ENCODE measurements around the gene KIAA0040.

Gene KIAA0040

DNA sequence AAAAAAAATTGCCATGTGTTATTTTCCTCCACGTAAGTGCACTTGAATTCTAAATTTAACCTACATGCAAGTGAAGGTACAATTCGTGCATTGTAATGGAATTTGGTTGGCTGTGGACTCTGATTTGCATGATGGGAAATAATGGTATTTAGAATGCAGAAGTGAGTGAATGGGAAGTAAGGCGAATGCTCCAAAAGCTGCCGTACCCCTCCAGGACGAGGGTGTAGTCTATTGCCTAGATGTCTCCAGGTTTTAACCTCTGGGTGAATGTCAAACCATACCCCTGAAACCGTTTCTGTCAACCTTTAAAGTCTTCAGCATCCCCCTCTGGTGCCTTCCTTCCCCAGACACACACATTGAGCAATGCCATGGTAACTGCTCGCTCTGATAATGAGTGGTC, 44.5 kb downstream of the KIAA0040 start:
- Histone ChIP-seq H3K4me3 (no peak overlapping the region), H3K27ac (no peak overlapping the region)

DNA sequence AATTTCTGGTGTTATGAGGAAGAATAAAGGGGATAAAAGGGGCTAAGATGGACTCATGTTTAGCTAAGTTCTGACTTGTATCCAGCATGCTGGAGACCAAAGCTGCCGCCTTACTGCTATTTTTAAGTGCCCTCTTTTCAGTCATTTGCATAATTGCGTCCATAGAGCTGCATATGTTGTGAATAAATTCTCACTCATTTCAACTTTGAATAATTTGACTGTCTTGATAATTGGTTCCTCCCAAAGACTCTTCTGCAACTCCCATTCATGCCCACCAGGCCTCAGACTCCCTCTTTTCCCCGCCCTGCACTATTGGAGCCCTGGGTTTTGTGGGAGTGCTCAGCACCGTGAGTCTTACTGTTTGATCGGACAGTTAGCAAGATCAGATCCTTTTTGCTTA, 45.0 kb downstream of the KIAA0040 start:
- Histone ChIP-seq H3K27ac (no peak overlapping the region), H3K4me3 (no peak overlapping the region)

DNA sequence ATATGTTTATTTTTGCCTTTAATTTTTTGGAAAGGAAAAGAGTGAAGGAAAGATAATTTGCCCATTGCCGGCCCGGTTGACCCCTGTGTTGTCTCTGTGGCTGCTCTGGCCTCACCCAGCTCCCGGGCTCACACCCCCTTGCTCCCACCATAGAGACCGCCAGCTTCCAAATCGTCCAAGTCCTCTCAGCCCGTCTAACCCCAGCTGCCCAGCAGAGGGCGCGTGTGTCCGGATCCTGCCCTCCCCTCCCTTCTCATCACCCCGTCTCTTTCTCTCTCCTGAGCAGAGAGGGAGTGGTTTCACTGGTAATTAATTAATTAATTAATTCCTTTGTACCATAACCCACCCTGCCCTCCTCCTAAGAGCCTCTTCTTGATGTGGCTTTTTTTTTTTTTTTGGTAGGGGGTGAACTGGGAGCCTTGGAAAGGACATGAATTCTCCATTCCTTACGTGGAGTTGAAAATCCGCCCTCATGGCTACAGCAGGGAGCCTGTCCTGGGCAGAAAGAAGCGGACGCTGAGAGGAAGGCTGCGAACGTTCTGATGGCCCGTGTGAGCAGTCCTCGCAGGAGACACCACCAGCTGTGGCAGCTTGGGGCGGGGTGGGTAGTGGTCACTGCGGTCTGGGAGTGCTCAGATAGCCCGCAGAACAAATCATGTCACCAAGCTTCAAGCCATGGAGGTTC, 45.9 kb downstream of the KIAA0040 start:
- Histone ChIP-seq H3K27ac (no peak overlapping the region), H3K4me3 (no peak overlapping the region)

DNA sequence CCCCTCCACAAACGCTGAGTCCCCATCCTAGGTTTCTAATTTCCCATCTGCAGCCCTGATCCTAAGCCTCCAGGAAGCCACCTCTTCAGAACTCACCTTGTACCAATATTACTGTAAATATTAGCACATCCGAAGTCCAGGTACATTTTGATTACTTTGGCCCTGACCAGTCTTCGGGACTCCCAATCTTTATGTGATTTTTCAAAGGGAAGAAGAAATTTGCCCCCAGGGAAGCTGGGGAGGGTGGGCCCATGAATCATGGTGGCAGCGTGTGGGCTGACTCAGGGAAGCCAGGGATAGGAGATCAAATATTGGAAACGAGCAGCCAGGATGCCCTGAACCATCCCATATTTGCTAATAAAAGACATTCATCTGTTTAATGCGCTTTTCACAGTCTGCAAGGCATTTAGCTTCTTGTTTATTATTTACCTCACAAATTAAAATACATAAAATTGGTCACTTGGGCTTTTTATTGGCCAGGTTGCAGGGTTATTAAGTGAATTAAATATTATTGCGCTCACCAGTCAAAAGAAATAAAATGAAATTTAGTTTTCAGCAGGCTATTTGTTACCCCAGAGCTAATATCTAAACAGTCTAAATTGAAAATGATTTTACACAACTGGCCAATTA, 46.6 kb downstream of the KIAA0040 start:
- Histone ChIP-seq H3K27ac (no peak overlapping the region), H3K4me3 (no peak overlapping the region)

DNA sequence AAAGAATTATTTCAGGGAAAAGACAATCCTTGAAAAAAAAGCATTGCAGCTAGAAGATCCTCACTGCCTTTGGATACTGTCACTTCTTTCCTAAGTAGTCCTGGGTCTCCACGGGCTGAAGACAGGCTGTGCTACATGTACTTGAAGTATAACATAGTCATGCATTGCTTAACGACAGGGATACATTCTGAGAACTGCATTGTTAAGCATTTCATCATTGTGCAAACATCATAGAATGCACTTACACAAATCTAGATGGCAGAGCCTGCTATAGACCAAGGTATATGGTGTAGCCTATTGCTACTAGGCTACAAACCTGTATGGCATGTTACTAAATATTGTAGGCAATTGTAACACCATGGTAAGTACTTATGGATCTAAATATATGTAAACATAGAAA, 54.0 kb downstream of the KIAA0040 start:
- Histone ChIP-seq H3K4me3 (no peak overlapping the region), H3K27ac (no peak overlapping the region)

DNA sequence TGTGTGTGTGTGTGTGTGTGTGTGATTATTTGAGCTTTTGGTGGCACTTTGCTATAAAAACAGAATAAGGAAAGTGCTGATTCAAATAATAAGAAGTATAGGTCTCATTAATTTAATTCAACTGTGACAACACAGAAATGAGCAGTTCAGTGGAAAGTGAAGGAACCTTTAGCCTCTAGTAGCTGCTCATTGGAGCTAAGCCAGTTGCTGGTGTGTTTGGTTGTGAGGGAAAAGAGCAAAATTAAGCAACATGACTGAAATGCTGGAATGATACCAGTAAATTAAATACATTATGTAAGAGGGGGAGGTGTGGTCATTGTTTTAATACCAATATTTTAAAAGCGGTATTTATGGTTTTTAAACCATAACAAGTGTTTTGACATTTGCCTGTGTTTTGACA, 55.2 kb downstream of the KIAA0040 start:
- no peak overlapping the region for H3K4me3 ChIP-seq
- H3K27ac ChIP-seq: no peak overlapping the region

DNA sequence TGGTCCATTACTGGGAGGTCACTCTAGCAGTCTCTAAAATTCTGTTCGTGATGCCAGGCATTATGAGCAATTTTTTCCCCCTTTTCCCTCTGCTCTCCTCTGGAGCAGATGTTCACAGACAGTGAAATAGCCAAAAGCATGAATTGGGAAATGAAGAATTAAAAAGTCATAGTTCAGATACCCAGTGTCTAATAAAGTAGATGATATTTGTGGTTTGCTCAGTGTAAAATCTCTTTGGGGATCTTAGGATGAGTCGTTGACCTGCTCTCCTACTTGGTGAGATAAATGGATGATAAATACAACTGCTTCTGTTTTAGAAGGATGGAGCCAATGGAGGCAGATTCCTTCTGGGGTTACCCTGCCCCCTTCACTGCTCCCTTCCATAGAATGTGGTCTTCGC, 56.3 kb downstream of the KIAA0040 start:
- H3K4me3 ChIP-seq: no peak overlapping the region
- H3K27ac ChIP-seq: no peak overlapping the region

DNA sequence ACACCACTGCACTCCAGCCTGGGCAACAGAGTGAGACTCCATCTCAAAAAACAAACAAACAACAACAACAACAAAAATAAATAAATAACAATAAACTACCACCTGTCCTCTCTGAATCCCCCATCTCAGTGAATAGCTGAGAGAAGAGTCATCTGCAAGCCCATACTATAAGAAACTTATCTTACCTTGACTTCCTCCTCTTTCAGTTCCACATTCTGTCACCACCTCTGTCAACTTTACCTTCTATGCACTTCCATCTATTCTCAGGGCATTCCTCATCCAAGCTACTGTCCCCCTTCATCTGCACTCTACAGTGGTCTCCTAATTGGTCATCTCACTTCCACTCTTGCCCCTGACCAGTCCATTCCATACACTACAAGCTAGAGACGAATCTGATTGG, 58.1 kb downstream of the KIAA0040 start:
- no peak overlapping the region for H3K4me3 ChIP-seq
- H3K27ac ChIP-seq: no peak overlapping the region

DNA sequence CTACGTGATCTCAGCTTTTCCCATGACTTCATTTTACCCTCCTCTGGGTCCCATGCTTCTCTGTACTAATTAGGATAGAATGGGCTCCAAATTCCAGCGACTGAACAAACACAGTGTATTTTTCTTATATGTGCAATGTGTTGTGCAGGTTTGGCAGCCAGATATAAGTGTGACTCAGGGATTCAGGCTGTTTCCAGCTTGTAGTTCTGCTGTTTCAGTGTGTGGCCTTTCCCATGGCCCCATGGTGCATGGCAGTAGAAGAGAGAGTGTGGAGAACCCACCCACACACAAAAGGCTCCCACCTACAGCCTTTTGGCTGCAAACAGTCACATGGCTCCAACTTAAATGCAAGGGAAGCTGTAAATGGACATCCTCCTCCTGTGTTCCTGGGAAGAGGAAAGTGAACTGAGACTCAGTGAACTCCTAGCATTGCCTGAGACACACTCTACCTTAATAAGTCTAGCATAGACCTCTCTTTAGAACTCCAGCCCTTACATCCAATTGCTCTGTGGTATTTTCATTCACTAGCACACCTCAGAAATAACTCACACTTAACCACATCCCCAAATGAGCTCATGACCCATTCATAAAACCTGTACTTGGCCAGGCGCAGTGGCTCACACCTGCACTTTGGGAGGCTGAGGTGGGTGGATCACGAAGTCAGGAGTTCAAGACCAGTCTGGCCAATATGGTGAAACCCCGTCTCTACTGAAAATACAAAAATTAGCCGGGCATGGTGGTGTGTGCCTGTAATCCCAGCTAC, 58.7 kb downstream of the KIAA0040 start:
- Histone ChIP-seq H3K4me3 (no peak overlapping the region), H3K27ac (peak overlapping the region in 4 of 21 experiments; percentile 1 to 62 (median 42))

DNA sequence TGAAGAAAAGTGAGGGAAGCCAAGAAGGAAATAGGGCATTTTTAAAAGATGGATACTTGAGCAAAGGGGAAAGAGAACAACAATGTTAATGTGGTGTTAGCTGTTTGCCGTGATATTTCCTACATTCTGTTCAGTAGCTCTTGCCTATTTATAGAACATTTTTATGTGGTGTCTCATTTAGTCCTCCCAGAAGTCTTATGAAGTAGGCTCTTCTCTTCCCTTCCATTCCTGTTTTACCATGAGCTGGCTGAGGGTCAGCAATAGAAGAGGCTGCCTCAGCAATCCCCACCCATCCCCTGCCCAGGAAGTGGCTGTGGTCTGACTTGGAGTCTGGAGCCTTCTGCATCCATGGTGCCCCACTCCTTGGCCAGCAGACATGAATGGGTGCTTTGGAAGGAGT, 60.1 kb downstream of the KIAA0040 start:
- H3K27ac ChIP-seq: peak overlapping the region in 10 of 21 experiments; percentile 8 to 63 (median 45)
- H3K4me3 ChIP-seq: no peak overlapping the region

DNA sequence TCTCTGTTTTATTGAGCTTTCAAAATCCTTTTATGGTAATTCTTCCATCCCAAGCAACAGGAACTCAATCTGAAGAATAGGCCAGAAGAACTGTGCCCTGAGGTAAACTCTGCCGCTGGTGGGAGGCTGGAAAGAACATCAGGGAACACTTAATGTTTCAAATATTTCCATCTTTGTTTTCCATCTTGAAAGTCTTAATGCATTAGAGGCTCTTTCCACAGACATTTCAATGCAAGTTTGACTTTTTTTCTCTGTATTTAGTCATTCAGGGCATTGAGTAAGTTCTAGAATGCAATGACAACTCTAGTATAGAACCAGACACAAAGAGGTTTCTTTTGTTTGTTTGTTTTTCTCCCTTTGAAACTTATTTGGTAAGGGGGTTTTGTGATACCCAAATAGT, 61.5 kb downstream of the KIAA0040 start:
- Histone ChIP-seq H3K4me3 (no peak overlapping the region), H3K27ac (peak overlapping the region in 7 of 21 experiments; percentile 21 to 76 (median 59))

DNA sequence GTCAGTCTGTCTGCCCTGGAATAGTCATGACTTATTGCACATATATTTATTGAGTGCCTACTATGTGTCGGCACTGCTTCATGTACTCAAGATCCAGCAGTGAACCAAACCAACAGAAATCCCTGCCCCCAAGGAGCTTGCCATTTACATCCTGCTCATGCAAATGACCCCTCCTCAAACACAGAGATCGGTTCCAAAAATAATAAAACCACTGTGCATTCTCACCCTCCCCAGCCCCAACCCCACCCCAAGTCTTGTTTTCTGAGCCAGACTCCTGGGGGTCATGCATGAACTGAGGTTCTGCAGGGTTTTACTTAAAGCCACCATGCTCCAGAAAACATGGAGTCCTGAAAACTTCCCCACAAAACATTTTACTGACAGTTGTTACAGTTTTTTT, 61.9 kb downstream of the KIAA0040 start:
- peak overlapping the region in 9 of 21 experiments; percentile 22 to 76 (median 53) for H3K27ac ChIP-seq
- no peak overlapping the region for H3K4me3 ChIP-seq

DNA sequence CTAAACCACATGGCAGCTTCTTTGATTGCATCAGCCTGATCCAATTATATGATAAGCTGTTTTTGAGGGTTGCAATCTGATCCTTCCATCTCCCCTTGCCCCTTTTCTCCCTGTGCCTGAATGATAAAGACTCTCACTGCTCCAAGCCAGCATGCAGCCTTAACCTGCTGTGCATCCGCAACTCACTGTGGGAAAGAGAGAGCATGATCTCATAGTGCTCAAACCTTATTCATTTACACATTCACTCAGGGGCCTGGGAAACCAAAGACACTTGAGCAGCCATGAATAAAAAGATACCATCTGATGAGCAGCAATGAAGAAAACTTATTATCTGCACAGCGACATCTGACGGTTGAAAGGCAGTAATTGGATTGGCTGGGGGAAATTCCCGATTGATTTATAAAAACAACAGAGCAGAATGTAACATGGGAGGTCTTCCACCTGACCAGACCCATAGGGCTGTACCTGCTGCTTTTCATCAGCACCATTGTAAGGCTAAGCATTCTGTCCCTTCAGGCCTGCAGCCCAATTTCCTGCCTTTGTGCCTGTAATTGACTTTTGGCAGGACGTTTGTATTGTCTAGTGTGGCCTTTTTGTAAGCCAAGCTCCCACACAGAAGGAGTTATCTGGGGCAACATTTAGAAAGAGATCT, 62.5 kb downstream of the KIAA0040 start:
- H3K4me3 ChIP-seq: no peak overlapping the region
- peak overlapping the region in 12 of 21 experiments; percentile 22 to 76 (median 55) for H3K27ac ChIP-seq

DNA sequence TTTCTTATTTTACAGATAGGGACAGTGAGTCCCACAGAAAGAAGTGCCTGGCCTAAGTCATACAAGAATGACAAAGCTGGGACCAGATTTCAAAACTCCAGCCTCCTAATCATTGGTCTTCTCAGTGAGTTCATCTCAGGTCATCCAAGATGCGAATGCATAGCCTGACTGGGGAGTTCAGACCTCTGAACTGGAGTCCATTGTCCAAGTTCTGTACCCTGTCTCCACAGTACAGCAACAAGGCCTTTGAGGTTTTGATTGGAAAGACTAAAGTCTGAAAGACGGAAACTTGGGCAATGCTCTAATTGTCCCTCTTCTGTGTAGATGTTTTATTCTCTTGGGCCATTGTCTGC, 63.0 kb downstream of the KIAA0040 start:
- H3K4me3 ChIP-seq: no peak overlapping the region
- peak overlapping the region in 13 of 21 experiments; percentile 1 to 76 (median 53) for H3K27ac ChIP-seq

DNA sequence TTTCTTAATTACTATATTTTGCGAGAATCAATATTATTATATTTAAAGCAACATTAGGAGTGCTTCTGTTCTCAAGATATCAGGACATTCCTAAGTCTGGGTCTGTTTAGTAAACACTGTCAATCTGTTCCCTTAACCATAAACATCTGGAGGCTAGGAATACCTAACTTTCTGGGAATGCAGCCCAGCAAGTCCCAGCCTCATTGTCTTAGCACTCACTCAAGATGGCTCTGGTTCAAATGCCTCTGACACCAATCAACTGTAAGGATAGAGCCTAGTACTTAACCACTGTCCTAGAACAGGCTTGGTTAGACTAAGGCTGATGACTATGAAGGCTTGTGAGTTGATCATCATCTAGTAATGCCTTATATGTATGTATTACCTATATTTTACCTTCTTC, 63.4 kb downstream of the KIAA0040 start:
- Histone ChIP-seq H3K4me3 (no peak overlapping the region), H3K27ac (peak overlapping the region in 11 of 21 experiments; percentile 1 to 76 (median 53))

DNA sequence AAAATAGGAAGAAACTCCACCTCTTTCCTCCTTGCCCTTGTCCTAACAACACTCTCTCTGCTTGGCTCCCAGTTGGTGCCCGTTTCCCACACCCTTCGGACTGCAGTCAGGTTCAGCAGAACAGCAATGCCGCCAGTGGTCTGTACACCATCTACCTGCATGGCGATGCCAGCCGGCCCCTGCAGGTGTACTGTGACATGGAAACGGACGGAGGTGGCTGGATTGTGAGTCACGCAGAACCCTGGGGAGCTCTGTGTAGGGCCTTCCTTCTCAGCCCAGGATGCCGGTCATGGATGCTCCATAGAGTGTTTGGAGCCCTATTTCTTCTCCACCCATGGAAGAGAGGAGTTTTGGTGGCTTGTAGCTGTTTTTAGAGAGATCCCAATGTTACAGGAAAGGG, 64.1 kb downstream of the KIAA0040 start:
- peak overlapping the region in 7 of 21 experiments; percentile 28 to 75 (median 53) for H3K27ac ChIP-seq
- H3K4me3 ChIP-seq: no peak overlapping the region

DNA sequence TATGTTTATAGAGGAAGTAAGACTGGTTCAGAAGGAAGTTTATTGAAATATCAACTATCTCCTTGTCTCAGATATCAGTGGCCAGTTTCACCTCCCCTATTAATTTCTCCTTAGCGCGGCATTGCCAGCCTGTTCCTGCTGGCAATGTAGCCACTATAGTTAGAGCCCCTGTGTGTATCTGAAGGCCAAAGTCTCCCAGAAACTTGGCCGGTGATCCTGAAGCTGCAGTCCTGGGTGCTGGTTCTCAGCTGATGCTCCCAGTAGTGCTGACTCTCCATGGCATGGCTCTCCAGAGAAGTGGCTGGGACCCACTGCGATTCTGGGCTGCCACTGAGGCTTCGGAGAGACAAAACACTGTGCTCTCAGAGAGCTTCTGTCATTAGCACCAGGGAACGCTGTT, 65.0 kb downstream of the KIAA0040 start:
- Histone ChIP-seq H3K4me3 (no peak overlapping the region), H3K27ac (peak overlapping the region in 4 of 21 experiments; percentile 3 to 74 (median 5))

DNA sequence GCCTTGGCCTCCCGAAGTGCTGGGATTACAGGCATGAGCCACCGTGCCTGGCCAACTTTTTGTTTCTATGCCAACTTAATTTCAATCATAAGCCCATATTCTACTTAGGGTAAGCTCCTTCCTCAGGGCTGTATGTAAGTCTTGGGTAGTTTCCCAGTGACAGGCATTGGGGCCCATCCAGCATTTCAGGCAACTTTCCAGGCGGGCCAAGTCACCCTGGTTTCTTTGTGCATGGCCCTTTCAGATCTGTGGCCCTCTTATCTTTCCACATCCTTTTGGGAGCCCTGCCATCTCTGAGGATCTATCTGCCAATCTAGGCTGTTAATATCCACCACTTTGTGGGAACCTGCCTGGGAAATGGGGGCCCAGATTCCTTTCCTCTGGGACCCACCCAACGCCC, 66.2 kb downstream of the KIAA0040 start:
- H3K27ac ChIP-seq: peak overlapping the region in 3 of 21 experiments; percentile 16 to 43 (median 24)
- no peak overlapping the region for H3K4me3 ChIP-seq

DNA sequence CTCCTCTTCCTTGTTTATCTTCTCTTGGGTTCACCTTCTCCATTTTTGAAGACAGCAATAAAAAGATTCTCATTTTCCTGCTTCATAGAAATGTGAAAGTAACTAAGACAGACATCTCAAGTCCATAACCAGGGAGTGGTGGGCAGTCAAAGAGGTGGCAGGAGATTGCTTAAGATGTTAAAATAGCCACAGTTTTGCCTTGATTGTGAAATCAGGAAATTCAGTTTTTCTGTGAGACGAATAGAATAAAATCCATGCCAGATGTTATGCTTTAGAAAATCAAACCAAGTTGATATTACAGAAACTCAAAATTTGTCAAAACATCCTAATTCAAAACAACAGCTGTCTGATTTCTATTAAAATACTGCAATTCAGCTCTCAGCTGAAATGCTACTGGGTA, 67.7 kb downstream of the KIAA0040 start:
- Histone ChIP-seq H3K4me3 (no peak overlapping the region), H3K27ac (peak overlapping the region in 5 of 21 experiments; percentile 19 to 50 (median 38))

DNA sequence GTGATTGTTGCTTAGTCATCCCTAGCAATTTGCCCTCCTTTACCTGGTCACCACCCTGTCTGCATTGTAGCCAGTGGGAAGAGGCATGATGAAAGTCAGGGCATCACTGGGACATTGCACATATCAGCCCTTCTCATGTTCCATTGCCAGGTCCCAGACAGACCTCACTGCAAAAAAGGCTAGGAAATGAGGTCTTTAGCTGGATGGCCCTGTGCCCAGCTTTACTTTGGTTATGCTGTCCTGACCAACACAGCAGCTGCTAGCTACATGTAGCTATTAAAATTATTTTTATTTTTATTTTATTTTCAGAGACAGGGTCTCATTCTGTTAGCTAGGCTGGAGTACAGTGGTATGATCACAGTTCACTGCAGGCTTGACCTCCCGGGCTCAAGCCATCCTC, 72.1 kb downstream of the KIAA0040 start:
- Histone ChIP-seq H3K4me3 (no peak overlapping the region), H3K27ac (no peak overlapping the region)

Data from skin epidermis (tissue), 12 donors.